HG03175 (cell line): ENCODE data around the gene NCS1.

Experiments used
- ATAC-seq: cut with Tn5 transposase; IDR thresholded peaks from one replicate; pipeline ENCODE4 v1.9.1; 2021; ENCODE audit warnings: mild to moderate bottlenecking, moderate library complexity; ENCODE audit not compliant: unreplicated experiment

NCS1 gene

DNA sequence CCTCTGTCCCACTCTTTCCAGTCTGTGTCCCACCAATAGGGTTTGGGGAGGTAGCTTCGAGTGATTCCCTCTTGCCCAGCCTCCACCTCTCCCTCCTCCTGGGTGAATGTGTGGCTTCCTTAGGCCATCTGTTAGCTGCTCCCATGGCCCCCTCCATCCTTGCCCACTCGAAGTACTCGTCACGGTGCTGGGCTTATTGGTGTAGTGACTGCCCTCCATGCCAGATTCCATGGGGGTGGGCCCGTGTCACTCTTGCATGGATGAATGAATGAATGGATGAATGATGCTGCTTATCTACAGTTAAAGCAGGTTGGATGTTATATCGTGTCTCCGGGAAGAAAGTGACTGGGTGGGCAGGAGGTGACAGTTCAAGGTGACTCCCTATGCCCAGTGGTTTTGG, 112.5 kb downstream of the NCS1 start:
- ATAC-seq: no peak

DNA sequence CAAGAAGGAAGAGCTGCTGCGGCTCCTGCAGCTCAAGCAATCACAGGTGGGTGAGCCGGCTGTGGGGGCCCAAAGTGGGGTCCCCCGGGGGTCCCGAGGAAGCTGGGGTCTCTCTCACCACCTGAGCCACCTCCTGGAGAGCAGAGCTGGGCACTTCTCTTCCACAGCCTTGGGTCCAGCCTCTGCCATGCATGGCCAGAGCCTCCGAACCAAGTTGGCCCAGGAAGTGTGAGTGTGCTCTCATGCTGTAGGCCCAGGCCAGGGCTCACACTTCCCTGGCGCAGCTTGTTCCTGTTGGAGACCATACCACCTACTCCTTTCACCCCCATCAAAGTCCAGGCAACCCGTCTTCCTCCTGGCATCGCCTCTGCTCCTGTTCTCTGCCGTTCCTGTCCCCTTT, 113.1 kb downstream of the NCS1 start:
- ATAC-seq: no peak

DNA sequence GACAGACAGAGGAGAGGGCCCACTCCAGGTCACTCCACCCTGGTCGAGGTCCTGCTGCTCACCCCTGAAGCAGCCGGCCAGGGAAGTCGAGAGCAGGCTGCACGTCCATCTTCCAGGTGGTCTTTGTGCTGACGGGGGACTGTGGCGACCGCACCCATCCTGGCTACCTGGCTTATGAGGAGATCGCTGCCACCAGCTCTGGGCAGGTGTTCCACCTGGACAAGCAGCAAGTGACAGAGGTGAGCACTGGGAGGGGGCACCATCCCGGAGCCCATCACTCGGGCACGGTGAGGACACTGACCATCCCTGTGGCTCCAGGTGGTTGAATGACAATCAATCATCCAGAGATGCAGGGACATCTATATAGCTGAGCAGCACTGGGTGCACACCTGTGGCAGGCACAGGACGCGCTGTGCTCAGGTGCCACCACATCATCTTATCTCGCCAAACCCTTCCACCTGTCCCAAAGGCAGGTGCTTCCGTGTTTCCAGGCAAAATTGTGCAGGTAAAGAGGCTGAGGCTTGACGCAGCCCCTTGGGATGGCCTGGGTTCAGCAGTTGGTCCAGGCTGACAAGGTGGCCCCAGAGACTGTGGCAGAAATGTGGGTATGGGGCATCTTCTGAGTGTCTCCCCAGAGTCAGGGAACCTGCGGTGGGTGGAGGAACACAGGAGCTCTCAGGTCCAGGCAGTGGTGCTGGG, 114.0 kb downstream of the NCS1 start:
- no peak for ATAC-seq
